HepG2 (cell line): ENCODE results near the gene MAP3K14. TPM values are rescaled to one million over a fixed set of nuclear protein-coding genes. Genes with fewer than 3 reads are reported as not detected.

ENCODE experiments used
- ATAC-seq: fragments of 200-7000 bp; cut with Tn5 transposase; 3 replicates; pipeline ENCODE4 v1.9.1; 2020; ENCODE audit warnings: mild to moderate bottlenecking, moderate library complexity
- BruUV-seq: library from RNA; stranded (reverse); fragments of 400-500 nt; replicated peaks from 2 replicates; lab custom pipeline; 2021; lab: Mats Ljungman, UMichigan
- CTCF ChIA-PET: fragments of 300-600 bp; formaldehyde crosslinking; extraction: SDS; loops from one replicate; lab custom pipeline; 2021; ENCODE audit warnings: low total read pairs, inconsistent platforms, low intra/inter-chr PET ratio; lab: Yijun Ruan, JAX
- POLR2A ChIA-PET: fragments of 350-600 bp; sonication (Branson Sonifier 250); formaldehyde crosslinking; loops from one replicate; lab custom pipeline; 2020; ENCODE audit warnings: antibody characterized with exemption, inconsistent platforms; lab: Yijun Ruan, JAX
- DNase-seq: peaks from one replicate; pipeline ENCODE4 v3.0.0-alpha.2; 2015; ENCODE audit warnings: low spot score
- FAIRE-seq: peaks from 3 replicates; lab custom pipeline; 2011; peaks lifted over from hg19 to GRCh38; lab: Jason Lieb, UNC
- H2AFZ ChIP-seq: one replicate; pipeline ENCODE4 v1.6.1; 2011; ENCODE audit warnings: low read length, inconsistent platforms
- H3K27ac ChIP-seq: fragments of 300-600 bp; 3 replicates; pipeline ENCODE4 v1.8.0; 2011; ENCODE audit warnings: mixed run types, mild to moderate bottlenecking, mixed read lengths, low read length, inconsistent platforms; ENCODE audit not compliant: insufficient read depth; ENCODE audit errors: extremely low read length
- H3K27me3 ChIP-seq, 2 experiments: fragments of 200-600 bp in 1 of 2; 2 replicates in 1 of 2; 3 replicates in 1 of 2; pipeline versions ENCODE4 v1.6.0 to v1.8.0; 2011; ENCODE audit warnings: low read length in 2 of 2, mild to moderate bottlenecking in 2 of 2, moderate library complexity in 2 of 2, inconsistent platforms in 1 of 2; ENCODE audit not compliant: insufficient read depth in 2 of 2, control insufficient read depth in 1 of 2
- H3K36me3 ChIP-seq, 2 experiments: fragments of 200-600 bp in 1 of 2; replicated peaks in 1 of 2; 2 replicates in 1 of 2; 3 replicates in 1 of 2; pipeline versions ENCODE4 v1.5.1 to v1.8.0; 2011; ENCODE audit warnings: low read length in 2 of 2, inconsistent platforms in 1 of 2; ENCODE audit not compliant: insufficient read depth in 2 of 2, control insufficient read depth in 1 of 2
- H3K4me1 ChIP-seq: 2 replicates; pipeline ENCODE4 v1.5.1; 2012; ENCODE audit warnings: low read length, inconsistent platforms; ENCODE audit not compliant: insufficient read depth
- H3K4me2 ChIP-seq: 2 replicates; pipeline ENCODE4 v1.6.0; 2011; ENCODE audit warnings: low read depth, low read length, inconsistent platforms
- H3K4me3 ChIP-seq, 3 experiments: fragments of 200-600 bp in 1 of 3; sonication (generic), shearing (Covaris generic) in 1 of 3; replicated peaks in 1 of 3; 2 replicates each; pipeline ENCODE4 v1.5.1; 2011 to 2016; ENCODE audit warnings: low read length in 3 of 3, inconsistent platforms in 2 of 3, low read depth in 2 of 3, mild to moderate bottlenecking in 2 of 3, control low read depth in 1 of 3, mixed read lengths in 1 of 3; ENCODE audit not compliant: insufficient read depth in 1 of 3
- H3K79me2 ChIP-seq: one replicate; pipeline ENCODE4 v1.6.1; 2011; ENCODE audit warnings: low read length, inconsistent platforms; ENCODE audit not compliant: insufficient read depth
- H3K9ac ChIP-seq: 2 replicates; pipeline ENCODE4 v1.6.0; 2011; ENCODE audit warnings: mild to moderate bottlenecking, low read depth, low read length, inconsistent platforms; ENCODE audit not compliant: insufficient read depth
- H3K9me3 ChIP-seq: 2 replicates; pipeline ENCODE4 v1.5.1; 2012; ENCODE audit warnings: mild to moderate bottlenecking, low read length
- H4K20me1 ChIP-seq: 2 replicates; pipeline ENCODE4 v1.6.0; 2011; ENCODE audit warnings: inconsistent platforms, mild to moderate bottlenecking, low read length, moderate library complexity; ENCODE audit not compliant: insufficient read depth
- GTF3A ChIP-seq: sonication (generic); formaldehyde crosslinking; conservative IDR thresholded peaks from 2 replicates; pipeline ENCODE4 v1.4.0; 2020; ENCODE audit warnings: mild to moderate bottlenecking, missing genetic modification reagents
- KDM1A ChIP-seq: IDR thresholded peaks from 2 replicates; pipeline ENCODE4 v1.6.1; 2016; ENCODE audit warnings: missing compliant biosample characterization
- NRL ChIP-seq: sonication (generic); formaldehyde crosslinking; IDR thresholded peaks from 2 replicates; pipeline ENCODE4 v1.5.0; 2020; ENCODE audit warnings: missing genetic modification reagents, mild to moderate bottlenecking, moderate library complexity, borderline replicate concordance
- ONECUT2 ChIP-seq: sonication (generic); formaldehyde crosslinking; IDR thresholded peaks from 2 replicates; pipeline ENCODE4 v1.4.0; 2020; ENCODE audit warnings: missing genetic modification reagents
- PHB2 ChIP-seq: fragments of 450-650 bp; IDR thresholded peaks from 2 replicates; pipeline ENCODE4 v1.6.1; 2018; ENCODE audit not compliant: partially characterized antibody
- SIX1 ChIP-seq: sonication (generic); formaldehyde crosslinking; IDR thresholded peaks from 2 replicates; pipeline ENCODE4 v1.4.0; 2020; ENCODE audit warnings: missing genetic modification reagents, borderline replicate concordance
- ZMYM3 ChIP-seq: sonication (generic); formaldehyde crosslinking; IDR thresholded peaks from 2 replicates; pipeline ENCODE4 v1.5.1; 2020; ENCODE audit warnings: mild to moderate bottlenecking, missing genetic modification reagents
- ZNF3 ChIP-seq: IDR thresholded peaks from 2 replicates; pipeline ENCODE4 v1.7.0; 2017; ENCODE audit warnings: inconsistent platforms
- WGBS: methylation state at CpG from one replicate; pipeline ENCODE4 v1.1.6; 2017; ENCODE audit warnings: low lambda C conversion rate; 5-methylcytosine and 5-hydroxymethylcytosine counted together
- in situ Hi-C: cut with HindIII; loops from 2 replicates; pipeline ENCODE4 v1.10.0; 2017; ENCODE audit warnings: low pct_unique_long_range_greater_than_20kb; ENCODE audit not compliant: extremely low pct_ligation_motif_present
- intact Hi-C: fragments of 100-400 bp; cut with micrococcal nuclease; formaldehyde crosslinking; loops from one replicate; pipeline ENCODE4 v1.10.0; 2022; ENCODE audit not compliant: unreplicated experiment
- polyA plus RNA-seq, 8 experiments: library from polyadenylated mRNA; depleted of rRNA in 3 of 8; stranded (reverse) in 7 of 8; unstranded in 1 of 8; fragments of >200 nt; fragmentation: Illumina TruSeq in 4 of 8; extraction: Trizol in 4 of 8; gene quantifications; 2 replicates each; pipeline versions ENCODE4 v1.2.1 to v1.2.3, GENCODE V29; 2011 to 2016; ENCODE audit warnings: low read depth in 4 of 8, missing spikeins in 1 of 8, mixed read lengths in 1 of 8; ENCODE audit not compliant: insufficient read depth in 1 of 8
- total RNA-seq, 5 experiments: library from RNA; depleted of rRNA; stranded (reverse); fragments of >200 nt; fragmentation: Illumina TruSeq; extraction: Trizol; gene quantifications; 2 replicates each; pipeline ENCODE4 v1.2.3, GENCODE V29; 2016; ENCODE audit warnings: low read depth in 1 of 5
- TF ChIP-seq, protein P1 (sequence below): sonication (generic); formaldehyde crosslinking; IDR thresholded peaks from 2 replicates; pipeline ENCODE4 v1.5.1; 2020; ENCODE audit warnings: mild to moderate bottlenecking, moderate library complexity, missing genetic modification reagents
- TF ChIP-seq, protein P2 (sequence below): sonication (generic); formaldehyde crosslinking; IDR thresholded peaks from 2 replicates; pipeline ENCODE4 v1.4.0; 2020; ENCODE audit warnings: missing genetic modification reagents, borderline replicate concordance

The MAP3K14 gene
- total and polyA plus RNA-seq, 2 of the 13 experiments (the other 11 are each of a cell fraction or from before 2014, with no cell fraction given), result 2.6 TPM

DNA sequence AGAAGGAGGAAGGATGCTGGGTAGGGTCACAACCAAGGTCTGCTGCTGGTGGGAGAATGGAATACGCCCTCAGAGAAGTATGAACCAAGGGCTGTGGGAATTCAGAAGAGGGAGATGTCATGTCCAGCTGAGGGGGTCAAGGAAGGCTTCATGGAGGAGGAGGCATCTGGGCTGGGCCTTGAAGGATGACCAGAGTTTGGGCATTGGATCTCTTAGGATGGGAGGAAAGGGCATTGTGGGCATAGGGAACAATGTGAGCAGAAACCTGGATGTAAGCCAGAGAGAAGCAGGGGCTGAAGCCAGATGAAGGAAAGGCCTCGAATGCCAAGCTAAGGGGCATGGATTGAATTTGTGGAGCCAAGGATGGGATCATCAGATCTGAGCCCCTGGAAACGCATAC lies 49.2 kb upstream of the MAP3K14 start (continued):
- TF ChIP-seq, protein P1, sequence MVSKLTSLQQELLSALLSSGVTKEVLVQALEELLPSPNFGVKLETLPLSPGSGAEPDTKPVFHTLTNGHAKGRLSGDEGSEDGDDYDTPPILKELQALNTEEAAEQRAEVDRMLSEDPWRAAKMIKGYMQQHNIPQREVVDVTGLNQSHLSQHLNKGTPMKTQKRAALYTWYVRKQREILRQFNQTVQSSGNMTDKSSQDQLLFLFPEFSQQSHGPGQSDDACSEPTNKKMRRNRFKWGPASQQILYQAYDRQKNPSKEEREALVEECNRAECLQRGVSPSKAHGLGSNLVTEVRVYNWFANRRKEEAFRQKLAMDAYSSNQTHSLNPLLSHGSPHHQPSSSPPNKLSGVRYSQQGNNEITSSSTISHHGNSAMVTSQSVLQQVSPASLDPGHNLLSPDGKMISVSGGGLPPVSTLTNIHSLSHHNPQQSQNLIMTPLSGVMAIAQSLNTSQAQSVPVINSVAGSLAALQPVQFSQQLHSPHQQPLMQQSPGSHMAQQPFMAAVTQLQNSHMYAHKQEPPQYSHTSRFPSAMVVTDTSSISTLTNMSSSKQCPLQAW (CRISPR knock-in tag), result no peak
- no peak for TF ChIP-seq PHB2

DNA sequence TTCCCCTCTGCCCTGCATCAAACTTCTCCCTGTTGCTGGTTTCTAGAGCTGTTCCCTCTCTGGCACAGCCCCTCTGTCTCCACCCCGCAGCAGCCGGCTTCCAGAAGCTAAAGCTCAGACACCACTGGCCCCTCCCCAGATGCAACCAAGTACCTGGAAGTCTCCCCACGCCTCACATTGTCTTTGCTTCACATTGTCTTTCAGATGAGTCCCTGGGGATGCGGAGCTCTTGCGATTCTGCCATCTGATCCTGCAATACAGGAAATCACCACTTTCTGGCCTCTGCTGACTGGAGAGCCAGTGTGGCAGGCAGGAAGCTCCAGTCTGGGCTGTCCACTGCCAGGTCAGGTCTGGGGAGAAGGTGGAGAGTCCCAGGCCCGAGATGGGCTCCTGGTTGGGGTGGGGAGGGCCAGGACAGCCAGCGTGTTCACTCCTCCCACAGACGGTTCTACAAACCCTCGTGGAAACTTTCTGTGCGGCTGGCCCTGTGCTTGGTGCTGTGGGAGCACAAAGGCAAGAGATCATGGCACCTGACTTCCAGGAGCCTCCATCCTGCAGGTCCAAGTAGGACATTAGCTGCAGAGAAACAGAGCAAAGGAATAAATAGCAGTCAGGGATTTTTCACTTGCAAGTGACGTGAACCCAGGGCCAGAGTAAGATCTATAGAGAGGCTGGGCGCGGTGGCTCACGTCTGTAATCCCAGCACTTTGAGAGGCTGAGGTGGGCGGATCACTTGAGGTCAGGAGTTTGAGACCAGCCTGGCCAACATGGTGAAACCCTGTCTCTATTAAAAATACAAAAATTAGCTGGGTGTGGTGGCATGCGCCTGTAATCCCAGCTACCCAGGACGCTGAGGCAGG lies 47.9 kb upstream of the MAP3K14 start:
- WGBS, result 50% methylated on average over 17 of the region's 17 CpGs
- DNase-seq (no peak), FAIRE-seq (no peak), ATAC-seq (peak; percentile 67)
- in situ Hi-C loops, result no loop called here
- no TSS peak for BruUV-seq
- no peak overlapping the region for H3K4me3 ChIP-seq
- H3K27me3 ChIP-seq, result peaks cover 2 to 23% of the 10 kb centered on the region in 2 experiments; a peak in 2 of 5 replicates
- ChIA-PET CTCF (no interaction called here), POLR2A (no interaction called here)
- no peaks in the 10 kb centered on the region for H3K36me3 ChIP-seq
- no peak overlapping the region for H3K4me2 ChIP-seq
- no peaks in the 10 kb centered on the region for H4K20me1 ChIP-seq
- no peaks in the 10 kb centered on the region for H3K9me3 ChIP-seq
- no peak overlapping the region for H3K27ac ChIP-seq
- H3K79me2 ChIP-seq, result no peaks in the 10 kb centered on the region
- H3K9ac ChIP-seq, result no peak overlapping the region
- intact Hi-C loops, result no loop called here
- H2AFZ ChIP-seq, result no peak overlapping the region
- TF ChIP-seq ONECUT2 (CRISPR knock-in tag), result no peak
- 0 out of 2 replicates have a peak, but pooled peaks have one; percentile 17 for TF ChIP-seq NRL (CRISPR knock-in tag)
- TF ChIP-seq GTF3A (CRISPR knock-in tag), result no peak
- no peak for TF ChIP-seq SIX1 (CRISPR knock-in tag)
- no peak for TF ChIP-seq ZNF3 (CRISPR knock-in tag)
- TF ChIP-seq ZMYM3 (CRISPR knock-in tag), result no peak
- TF ChIP-seq, protein P2, sequence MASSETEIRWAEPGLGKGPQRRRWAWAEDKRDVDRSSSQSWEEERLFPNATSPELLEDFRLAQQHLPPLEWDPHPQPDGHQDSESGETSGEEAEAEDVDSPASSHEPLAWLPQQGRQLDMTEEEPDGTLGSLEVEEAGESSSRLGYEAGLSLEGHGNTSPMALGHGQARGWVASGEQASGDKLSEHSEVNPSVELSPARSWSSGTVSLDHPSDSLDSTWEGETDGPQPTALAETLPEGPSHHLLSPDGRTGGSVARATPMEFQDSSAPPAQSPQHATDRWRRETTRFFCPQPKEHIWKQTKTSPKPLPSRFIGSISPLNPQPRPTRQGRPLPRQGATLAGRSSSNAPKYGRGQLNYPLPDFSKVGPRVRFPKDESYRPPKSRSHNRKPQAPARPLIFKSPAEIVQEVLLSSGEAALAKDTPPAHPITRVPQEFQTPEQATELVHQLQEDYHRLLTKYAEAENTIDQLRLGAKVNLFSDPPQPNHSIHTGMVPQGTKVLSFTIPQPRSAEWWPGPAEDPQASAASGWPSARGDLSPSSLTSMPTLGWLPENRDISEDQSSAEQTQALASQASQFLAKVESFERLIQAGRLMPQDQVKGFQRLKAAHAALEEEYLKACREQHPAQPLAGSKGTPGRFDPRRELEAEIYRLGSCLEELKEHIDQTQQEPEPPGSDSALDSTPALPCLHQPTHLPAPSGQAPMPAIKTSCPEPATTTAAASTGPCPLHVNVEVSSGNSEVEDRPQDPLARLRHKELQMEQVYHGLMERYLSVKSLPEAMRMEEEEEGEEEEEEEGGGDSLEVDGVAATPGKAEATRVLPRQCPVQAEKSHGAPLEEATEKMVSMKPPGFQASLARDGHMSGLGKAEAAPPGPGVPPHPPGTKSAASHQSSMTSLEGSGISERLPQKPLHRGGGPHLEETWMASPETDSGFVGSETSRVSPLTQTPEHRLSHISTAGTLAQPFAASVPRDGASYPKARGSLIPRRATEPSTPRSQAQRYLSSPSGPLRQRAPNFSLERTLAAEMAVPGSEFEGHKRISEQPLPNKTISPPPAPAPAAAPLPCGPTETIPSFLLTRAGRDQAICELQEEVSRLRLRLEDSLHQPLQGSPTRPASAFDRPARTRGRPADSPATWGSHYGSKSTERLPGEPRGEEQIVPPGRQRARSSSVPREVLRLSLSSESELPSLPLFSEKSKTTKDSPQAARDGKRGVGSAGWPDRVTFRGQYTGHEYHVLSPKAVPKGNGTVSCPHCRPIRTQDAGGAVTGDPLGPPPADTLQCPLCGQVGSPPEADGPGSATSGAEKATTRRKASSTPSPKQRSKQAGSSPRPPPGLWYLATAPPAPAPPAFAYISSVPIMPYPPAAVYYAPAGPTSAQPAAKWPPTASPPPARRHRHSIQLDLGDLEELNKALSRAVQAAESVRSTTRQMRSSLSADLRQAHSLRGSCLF (CRISPR knock-in tag), result no peak
- no peak for TF ChIP-seq KDM1A (CRISPR knock-in tag)
- H3K4me1 ChIP-seq, result no peaks in the 10 kb centered on the region
